ENCODE results near the gene USH2A.
"Not testable (repeated sequence)": the region's sequence is repeated elsewhere in the genome, so short reads cannot be mapped to it uniquely, and the experiment has no call there.

The USH2A gene

DNA sequence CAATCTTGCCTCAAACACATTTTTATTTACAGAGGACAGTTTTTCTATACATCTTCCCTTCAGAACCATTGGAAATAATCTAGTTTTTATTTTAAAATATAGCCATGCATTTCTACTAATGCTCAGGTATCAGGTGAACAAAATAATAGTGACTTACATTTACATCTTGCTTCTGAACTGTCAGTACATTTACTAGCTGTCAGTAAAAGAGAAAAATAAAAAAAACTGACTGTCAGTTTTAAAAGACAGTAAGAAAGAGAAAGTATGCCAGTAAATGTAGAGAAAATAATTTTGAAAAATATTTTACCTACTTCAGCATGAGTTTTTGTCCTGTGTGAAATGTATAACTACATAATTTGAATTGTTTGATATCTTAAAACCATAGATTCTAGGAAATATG lies 33.5 kb downstream of the USH2A start:
- no peak for DNase-seq (ENCODE audit: low spot score)

DNA sequence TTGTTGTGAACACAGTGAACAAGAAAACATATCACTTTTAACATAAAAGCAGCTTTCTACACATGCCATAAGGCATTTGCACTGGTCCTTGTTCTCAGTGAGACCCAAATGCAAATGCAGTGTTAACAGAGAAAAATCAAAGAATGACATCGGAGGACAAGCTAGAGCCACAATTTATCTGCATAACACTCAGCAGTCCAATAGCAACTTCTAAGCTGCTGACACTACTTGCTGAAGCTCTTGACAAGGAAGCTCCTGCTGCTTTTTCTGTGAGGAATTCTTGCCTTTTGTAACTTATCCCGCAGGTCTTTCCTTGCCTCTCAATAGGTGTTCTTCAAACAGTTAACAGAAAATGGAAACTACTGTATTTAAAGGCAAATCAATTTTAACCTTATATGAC lies 34.7 kb downstream of the USH2A start:
- DNase-seq (ENCODE audit: low spot score), result no peak

DNA sequence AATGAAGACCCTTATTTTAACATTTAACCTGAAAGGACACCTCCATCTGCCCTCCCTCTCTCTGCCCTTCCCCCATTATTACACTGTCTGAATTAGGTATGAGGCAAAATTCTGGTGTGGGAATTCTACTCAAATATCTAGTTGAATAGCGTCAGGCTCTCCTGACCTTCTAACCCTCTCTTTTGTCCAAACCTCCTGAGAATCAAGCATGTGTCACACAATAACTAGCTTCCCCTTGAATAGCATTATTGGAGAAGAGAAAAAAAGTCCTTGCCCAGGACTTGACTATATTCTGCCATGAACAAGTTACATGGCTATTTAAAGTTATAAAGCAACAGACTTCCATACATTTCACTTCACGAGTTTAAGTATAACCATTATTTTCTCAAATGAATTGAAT lies 35.5 kb downstream of the USH2A start:
- no peak for DNase-seq (ENCODE audit: low spot score)

DNA sequence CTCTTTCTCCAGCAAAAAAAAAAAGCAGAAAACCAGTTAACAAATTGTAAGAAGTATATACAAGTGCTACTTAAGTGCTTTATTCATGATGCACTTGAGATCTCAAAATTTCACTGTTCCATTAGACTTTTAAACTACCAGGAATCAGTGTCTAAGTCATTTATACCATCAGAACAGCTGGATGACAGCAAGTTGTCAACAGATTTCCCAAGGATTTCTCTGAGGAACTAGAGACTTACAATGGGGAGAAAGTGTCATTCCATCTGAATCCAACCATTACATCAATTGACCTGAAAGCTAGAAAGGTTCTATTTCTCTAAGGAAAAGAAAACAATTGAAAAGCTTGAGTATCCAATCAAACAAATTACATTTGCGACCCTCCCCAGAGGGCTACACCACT lies 43.8 kb downstream of the USH2A start:
- DNase-seq (ENCODE audit: low spot score), result no peak

DNA sequence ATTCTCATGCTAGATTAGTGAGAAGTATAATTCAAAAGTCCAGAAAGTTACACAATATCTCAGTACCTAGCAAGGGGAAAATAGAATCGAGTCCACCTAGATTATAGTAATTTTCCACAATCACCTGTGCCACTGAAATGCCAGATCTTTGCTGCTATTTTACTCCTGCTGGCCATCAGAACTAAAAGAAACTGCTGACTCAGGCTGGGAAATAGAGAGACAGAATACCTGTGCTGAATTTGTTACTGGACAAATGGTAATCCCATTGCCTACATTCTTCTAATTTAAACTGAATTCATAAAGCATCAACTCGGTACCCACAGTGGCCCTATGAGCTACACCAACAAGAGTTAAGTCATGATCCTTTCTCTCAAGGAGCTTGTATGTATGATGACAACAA lies 55.0 kb downstream of the USH2A start:
- no peak for DNase-seq (ENCODE audit: low spot score)

DNA sequence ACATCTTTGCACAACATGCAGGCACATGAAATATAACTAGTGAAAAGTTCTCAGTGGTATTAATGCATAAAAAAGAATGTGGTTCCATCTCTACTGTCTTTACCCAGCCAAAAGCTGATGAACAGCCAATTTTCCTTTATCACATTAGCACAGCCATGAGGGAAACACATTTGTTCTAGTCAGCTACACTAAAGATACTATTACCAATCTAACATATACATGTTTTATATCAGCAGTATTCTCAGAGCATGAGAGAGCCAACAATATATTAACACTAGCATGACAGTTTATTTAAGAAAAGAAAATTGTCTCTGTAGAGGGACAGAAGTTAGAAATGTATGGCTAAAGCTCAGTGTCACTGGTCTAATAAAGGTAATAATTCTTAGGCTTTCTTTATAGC lies 56.3 kb downstream of the USH2A start:
- DNase-seq (ENCODE audit: low spot score), result no peak

DNA sequence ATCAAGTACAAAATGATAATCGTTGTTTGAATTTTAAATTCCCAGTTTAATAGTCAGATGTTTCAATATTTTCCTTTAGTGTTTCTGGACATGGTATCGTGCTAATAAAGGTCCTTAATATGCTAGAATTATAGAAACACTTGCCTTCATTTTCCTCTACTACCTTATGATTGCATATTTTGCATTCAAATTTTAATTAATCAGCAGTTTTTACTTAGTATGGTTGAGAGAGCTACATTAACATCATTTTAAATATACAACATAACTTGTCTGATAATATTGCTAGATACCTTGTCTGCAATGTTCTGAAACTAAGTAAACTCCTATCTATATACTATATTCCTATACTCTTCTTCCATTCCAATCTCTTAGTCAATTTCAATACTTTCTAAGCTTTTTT lies 66.3 kb downstream of the USH2A start:
- DNase-seq (ENCODE audit: low spot score), result no peak

DNA sequence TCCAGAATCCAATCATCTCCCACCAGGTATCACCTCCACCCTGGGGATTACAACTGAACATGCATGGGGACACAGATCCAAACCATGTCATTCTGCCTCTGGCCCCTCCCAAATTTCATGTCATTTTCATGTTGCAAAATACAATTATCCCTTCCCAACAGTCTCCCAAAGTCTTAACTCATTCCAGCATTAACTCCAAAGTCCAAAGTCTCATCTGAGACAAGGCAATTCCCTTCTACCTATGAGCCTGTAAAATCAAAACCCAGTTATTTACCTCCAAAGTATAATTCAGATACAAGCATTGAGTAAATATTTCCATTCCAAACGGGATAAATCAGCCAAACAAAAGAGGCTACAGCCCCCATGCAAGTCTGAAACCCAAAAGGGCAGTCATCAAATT lies 73.1 kb downstream of the USH2A start:
- no peak for DNase-seq (ENCODE audit: low spot score)

DNA sequence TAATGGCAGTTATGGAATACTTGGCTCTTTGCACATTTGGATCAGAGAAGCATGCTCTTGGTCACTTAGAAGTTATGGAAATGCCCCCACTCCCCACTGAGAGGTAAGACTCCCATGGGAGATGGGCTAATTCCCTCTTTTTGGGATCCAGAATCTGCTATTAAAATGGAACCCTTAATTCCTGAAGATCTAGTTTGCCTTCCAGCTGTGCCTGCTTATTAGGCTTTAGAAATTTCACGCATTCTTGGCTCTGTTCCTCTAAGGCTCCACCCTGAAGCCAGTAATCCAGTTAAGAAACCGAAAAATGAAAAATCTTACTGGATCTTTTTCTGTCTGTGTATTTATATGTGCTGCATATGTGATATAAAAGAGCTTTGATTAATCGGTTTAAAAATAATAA lies 76.7 kb downstream of the USH2A start:
- no peak for DNase-seq (ENCODE audit: low spot score)

DNA sequence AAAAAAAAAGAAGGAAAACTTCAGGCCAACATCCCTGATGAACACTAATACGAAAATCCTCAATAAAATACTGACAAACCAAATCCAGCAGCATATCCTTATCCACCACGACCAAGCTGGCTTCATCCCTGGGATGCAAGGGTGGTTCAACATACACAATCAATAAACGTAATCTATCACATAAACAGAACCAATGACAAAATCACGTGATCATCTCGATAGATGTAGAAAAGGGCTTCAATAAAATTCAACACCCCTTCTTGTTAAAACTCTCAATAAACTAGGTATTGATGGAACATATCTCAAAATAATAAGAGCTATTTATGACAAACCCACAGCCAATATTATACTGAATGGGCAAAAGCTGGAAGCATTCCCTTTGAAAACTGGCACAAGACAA lies 82.7 kb downstream of the USH2A start:
- DNase-seq (ENCODE audit: low spot score), result not testable (repeated sequence)

DNA sequence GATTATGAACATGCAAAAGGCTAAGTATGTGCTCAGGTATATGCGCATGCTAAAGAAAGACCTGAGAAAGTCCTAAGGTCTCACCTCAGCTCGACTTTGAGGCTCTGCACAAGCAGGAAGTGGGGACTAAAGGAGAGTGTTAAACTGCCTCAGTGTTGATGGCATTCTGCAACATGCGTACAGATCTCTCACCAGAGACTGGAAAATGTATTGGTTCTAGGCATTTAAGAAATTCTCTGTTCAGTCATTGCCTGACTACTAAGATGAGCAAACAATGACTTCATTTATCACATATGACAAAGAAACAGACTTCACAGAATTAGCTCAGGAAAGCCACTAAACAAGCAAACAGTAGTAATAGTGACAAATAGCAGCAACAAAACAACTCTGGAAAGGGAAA lies 90.8 kb downstream of the USH2A start:
- DNase-seq (ENCODE audit: low spot score), result no peak

DNA sequence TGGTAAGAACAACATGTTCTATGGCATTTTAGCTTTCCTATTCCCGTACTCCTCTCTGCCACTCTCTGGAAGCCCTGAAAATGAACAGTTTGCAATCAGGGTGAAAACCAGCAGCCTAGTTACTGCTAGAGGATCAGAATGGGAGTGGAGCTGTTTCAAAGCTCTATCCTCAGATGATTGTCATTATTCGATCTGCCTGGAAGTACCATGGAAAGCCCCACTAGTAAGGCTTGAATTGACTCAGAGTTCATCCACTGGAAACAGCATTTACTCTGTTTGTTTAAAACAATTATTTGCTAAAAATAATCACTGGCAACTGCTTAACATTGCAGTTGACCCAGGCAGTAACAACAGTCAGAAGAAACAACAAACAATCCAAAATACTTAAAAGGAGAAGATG lies 91.2 kb downstream of the USH2A start:
- no peak for DNase-seq (ENCODE audit: low spot score)

DNA sequence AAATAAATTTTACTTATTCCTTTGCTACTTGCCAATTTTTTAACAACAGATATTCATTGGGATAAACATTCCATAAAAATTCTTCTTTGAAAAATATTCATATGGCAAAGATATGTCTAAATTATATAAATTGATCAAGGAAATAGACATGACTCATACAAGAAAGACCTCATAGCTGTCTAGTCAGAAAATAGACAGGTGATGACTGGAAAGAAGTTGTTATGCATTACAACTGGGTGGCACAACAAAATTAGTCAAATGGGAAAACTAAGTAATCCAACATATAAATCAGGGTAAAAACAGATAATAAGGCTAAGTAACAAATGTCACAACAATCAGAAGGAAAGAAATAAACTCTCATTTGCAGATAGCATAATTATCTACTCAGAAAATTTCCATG lies 92.0 kb downstream of the USH2A start:
- DNase-seq (ENCODE audit: low spot score), result no peak

DNA sequence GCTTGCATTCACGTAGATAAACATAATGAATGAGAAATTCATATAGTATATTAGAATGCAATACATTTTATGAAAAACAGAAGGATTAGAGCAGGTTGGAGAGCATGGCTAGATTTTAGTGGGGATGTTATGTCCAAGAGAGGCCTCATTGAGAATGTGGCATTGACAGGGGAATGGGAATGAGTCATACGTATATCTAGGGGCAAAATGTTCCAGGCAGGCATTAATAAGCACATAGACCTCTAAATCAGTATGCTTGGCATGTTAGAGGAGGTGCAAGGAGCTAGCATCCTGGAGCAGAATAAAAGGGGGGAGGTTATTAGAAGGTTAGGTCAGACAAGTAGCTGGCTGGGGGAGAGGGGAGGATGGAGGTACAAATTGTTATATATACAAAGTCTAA lies 93.0 kb downstream of the USH2A start:
- DNase-seq (ENCODE audit: low spot score), result no peak

DNA sequence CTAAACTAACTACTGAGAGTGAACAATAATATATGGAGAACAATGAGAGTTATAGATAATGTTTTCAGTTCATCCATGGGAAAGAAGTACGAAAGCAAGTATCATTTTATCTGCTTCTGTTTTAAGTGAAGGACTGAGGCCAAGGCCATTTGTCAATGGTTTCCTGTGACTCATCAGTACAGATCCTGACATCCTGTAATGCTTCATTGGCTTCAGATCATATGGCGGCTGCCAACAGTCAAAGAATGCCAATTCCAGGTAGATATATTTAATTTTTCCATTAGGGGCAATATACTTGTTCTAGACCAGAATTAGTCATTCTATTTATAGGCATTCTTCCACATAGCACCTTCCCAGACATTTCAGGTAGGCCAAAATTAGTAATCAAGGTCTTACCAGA lies 97.3 kb downstream of the USH2A start:
- DNase-seq (ENCODE audit: low spot score), result no peak

DNA sequence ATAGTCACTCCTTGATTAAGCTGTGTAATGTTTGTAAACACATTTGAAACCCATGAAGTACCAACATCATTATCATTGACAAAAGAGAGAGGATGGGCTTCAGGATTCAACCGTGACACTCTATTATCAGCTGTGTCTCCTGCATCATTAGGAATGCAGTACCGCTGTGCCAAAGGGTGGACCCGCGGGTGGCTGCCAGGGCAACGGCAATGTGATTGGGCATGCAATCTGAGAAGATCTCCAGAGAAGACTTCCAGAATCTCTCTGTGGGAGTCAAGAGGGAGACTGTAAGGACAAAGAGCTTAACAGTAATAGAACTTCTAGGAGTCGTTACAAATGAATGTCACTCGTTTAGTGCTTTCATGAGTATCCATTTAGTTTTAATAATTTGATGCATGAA lies 97.9 kb downstream of the USH2A start:
- DNase-seq (ENCODE audit: low spot score), result no peak

DNA sequence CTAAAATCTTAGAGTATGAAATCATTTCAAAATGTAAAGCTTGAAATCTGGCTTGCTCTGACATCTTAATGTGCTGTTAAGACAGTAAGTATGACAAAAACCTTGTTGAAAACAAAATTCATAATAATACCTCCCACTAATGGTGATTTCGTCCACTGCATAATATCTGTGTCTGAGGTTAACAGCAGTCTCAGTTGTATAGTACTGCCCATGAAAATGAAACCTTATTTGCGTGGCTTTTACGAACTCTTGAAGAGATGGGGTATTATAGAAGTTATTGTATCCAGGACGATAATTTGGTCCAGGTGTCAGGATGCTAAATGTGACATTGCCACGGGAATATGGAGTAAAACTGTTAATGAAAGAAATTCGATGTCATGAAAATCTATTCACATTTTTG lies 99.9 kb downstream of the USH2A start:
- DNase-seq (ENCODE audit: low spot score), result no peak

DNA sequence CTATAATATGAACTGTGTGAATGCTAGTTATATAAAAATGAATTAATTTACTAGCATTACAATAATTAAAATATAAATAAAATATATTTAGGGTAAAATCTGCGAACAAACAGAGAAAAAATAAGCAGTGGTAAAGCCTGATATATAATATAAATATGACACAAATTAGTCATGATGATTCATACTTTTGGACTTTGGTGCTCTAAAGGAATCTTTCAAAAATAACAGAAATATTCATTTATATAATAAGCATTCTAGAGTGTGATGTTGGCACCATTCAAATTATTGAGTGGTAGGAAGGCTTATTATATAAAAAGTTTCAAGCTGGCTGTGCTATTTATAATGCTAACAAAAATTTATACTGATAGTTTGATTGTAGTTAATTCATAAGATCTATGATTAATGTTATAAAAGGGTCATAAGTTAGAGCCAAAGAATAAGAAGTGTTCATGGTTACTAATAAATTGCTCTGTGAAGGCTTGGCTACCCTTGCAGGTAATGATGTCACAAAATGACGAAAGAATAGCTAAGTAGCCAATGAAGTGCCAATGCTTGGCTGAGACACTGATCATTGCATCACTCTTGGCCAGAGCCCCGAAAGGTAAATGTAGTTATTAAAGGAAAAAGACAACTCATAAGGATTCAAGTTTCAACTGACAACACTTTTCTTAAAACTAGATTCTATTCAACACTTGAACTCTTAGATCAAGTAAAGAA lies 108.7 kb downstream of the USH2A start:
- no peak for DNase-seq (ENCODE audit: low spot score)

DNA sequence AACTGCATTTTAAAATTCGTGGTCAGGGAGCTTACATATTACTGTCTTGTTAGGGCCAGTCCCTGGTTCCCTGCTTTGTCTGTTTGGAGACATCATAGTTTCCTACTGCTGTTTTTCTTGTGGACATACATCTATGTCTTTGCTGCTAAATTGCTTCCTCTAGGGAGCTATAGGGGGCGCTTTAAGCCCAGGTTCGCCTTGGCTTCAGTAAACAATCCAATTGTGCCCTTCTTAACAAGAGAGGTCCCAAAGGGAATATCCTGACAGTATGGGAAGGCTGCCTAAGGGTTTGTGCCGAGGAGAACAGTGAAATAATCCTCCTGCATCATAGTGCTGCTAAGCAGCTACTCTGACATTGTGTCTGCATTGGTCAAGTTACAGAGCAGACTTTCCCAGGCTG lies 112.5 kb downstream of the USH2A start:
- DNase-seq (ENCODE audit: low spot score), result peak; percentile 50

DNA sequence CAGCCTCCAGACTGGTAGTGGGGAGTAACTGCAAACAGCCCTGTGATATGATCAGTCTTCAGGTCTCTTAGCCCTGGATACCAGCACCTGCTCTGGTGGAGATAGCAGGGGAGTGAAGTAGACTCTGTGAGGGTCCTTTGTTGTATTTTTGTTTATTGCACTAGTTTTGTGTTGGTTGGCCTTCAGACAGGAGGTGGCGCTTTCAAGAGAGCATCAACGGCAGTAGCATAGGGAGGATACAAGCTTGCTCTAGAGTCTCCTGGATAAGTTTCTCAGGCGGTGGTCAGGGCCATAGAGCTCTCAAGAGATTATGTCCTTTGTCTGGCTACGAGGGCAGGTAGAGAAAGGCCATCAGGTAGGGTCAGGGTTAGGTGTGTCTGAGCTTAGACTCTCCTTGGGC lies 116.4 kb downstream of the USH2A start:
- no peak for DNase-seq (ENCODE audit: low spot score)

DNA sequence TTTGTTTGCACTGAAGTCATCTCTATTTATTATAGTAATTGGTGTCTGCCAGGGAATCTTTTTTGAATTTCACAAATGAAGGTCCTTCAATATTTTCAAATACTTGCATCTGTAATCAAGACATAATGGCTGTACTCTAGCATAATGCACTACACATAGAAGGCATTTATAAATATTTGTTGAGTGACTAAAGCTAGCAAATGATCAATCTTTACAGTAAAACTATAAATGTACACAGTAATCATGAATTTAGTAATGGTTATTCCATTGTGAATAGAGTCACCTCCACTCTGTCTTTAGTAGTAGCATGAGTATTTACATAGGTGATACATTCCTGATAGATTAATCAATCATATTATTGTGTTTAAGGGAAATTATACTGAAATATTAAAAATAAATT lies 119.6 kb downstream of the USH2A start:
- DNase-seq (ENCODE audit: low spot score), result no peak

DNA sequence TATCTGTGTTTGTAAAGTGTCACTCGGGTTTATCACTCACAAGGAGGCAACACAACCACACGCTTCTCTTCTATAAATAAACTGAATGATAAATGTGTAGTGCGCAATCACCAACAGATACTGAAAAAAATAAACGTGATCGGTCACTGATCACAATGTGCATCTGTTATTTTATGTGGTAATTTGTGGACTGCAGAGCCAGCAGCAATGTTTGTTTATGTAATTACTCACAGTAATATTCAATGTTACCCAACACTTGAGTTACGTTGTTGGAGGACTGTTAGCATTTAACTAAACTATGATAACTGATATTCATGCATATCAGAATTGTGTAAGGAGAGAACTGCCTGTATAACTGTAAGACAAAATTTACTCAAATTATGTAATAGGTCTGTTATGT lies 129.6 kb downstream of the USH2A start:
- DNase-seq (ENCODE audit: low spot score), result no peak

DNA sequence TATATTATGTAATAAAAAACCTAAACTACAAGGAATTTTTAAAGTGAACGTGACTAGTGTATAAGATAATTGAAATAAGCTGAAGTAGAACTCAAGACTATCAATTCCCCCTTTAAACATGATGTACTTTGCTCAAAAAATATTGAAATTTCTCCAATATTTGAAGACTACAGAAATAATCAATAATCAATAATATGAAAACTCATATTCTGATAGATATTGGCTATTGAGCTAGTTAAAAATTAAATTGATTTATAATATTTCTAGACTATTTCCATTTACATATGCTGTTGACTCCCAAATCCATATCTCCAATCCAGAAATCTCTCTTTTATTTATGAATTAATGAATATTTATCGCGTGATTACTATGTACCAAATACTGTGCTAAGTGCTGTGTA lies 133.2 kb downstream of the USH2A start:
- no peak for DNase-seq (ENCODE audit: low spot score)

DNA sequence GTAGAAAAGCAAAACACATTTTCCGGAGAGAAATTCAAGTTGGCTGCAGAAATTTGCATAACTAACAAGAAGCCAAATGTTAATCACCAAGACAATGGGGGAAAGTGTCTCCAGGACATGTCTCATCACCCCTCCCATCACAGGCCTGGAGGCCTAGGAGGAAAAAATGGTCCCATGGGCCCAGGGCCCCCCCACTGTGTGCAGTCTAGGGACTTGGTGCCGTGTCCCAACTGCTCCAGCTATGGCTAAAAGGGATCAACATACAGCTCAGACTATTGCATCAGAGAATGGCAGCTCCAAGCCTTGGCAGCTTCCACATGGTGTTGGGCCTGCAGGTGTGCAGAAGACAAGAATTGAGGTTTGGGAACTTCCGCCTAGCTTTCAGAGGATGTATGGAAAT lies 138.2 kb downstream of the USH2A start:
- DNase-seq (ENCODE audit: low spot score), result no peak
